HepG2 (cell line): Measurements from ENCODE around the gene ALG14.

Experiments used
- CEBPB ChIP-seq: IDR thresholded peaks from 2 replicates; pipeline ENCODE4 v1.6.1; 2011; ENCODE audit warnings: low read depth, low read length, improper control_type of control experiment, borderline replicate concordance
- HDAC6 ChIP-seq: fragments of 200-600 bp; sonication (generic); IDR thresholded peaks from 2 replicates; pipeline ENCODE4 v1.7.0; 2017; ENCODE audit warnings: mild to moderate bottlenecking, antibody characterized with exemption, low read length, low read depth
- PAWR ChIP-seq: sonication (generic); formaldehyde crosslinking; IDR thresholded peaks from 2 replicates; pipeline ENCODE4 v1.4.0; 2020; ENCODE audit warnings: missing genetic modification reagents, mild to moderate bottlenecking, borderline replicate concordance
- ZNF10 ChIP-seq: sonication (generic); formaldehyde crosslinking; IDR thresholded peaks from 2 replicates; pipeline ENCODE4 v1.4.0; 2020; ENCODE audit warnings: mild to moderate bottlenecking, low read depth, missing genetic modification reagents, borderline replicate concordance
- ZNF644 ChIP-seq: IDR thresholded peaks from 2 replicates; pipeline ENCODE4 v1.6.1; 2016; ENCODE audit warnings: low read depth
- TF ChIP-seq, protein P1 (sequence below): sonication (generic); formaldehyde crosslinking; IDR thresholded peaks from 2 replicates; pipeline ENCODE4 v1.4.0; 2020; ENCODE audit warnings: mild to moderate bottlenecking, missing genetic modification reagents

DNA sequence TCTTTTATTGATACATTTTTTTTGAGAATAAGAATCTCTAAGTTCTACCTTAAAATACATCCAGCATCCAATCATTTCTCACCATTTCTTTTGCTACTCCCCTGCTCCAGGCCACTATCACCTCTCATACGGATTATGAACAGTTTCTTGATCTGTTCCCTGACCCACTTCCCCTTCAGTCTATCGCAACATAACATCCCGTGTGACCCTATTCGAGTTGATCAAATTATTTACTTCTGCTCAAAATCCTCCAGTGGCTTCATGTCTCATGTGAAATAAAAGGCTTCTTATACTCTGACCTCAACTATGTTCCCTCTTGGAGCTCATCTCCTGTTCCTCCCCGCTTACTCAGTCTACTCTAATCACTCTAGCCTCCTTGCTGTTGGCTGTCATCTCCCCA lies 5.2 kb downstream of the ALG14 start:
- TF ChIP-seq PAWR (CRISPR knock-in tag) (no peak), ZNF644 (no peak), ZNF10 (no peak), CEBPB (no peak), HDAC6 (no peak)
- TF ChIP-seq, protein P1, sequence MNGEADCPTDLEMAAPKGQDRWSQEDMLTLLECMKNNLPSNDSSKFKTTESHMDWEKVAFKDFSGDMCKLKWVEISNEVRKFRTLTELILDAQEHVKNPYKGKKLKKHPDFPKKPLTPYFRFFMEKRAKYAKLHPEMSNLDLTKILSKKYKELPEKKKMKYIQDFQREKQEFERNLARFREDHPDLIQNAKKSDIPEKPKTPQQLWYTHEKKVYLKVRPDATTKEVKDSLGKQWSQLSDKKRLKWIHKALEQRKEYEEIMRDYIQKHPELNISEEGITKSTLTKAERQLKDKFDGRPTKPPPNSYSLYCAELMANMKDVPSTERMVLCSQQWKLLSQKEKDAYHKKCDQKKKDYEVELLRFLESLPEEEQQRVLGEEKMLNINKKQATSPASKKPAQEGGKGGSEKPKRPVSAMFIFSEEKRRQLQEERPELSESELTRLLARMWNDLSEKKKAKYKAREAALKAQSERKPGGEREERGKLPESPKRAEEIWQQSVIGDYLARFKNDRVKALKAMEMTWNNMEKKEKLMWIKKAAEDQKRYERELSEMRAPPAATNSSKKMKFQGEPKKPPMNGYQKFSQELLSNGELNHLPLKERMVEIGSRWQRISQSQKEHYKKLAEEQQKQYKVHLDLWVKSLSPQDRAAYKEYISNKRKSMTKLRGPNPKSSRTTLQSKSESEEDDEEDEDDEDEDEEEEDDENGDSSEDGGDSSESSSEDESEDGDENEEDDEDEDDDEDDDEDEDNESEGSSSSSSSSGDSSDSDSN (CRISPR knock-in tag) = no peak
